Neural cell (in vitro differentiated cells): ENCODE measurements around the gene CES1. TPM values are rescaled to one million over a fixed set of nuclear protein-coding genes. Genes with fewer than 3 reads are reported as not detected.
"Not testable (repeated sequence)": the region's sequence is repeated elsewhere in the genome, so short reads cannot be mapped to it uniquely, and the experiment has no call there.

Experiments
- H2AFZ ChIP-seq: fragments of 200-600, 300-800 bp; sonication (generic), shearing (Covaris generic); 2 replicates; pipeline ENCODE4 v1.6.0; 2014; ENCODE audit warnings: low read depth, mild to moderate bottlenecking, antibody characterized with exemption, low read length, moderate library complexity
- H3F3A ChIP-seq: fragments of 200-600 bp; shearing (Covaris generic); 2 replicates; pipeline ENCODE4 v1.6.1; 2016; ENCODE audit warnings: mild to moderate bottlenecking, moderate library complexity, mixed read lengths, antibody characterized with exemption, low read length; ENCODE audit not compliant: insufficient read depth, poor library complexity, severe bottlenecking
- H3K27ac ChIP-seq: fragments of 200-600, 300-800 bp; sonication (generic), shearing (Covaris generic); 2 replicates; pipeline ENCODE4 v1.5.1; 2014; ENCODE audit warnings: mild to moderate bottlenecking, low read length, moderate library complexity
- H3K27me3 ChIP-seq: fragments of 300-800, 200-600 bp; sonication (generic), shearing (Covaris generic); 2 replicates; pipeline ENCODE4 v1.6.0; 2014; ENCODE audit warnings: mild to moderate bottlenecking, low read depth, low read length, moderate library complexity; ENCODE audit not compliant: insufficient read depth
- H3K36me3 ChIP-seq: fragments of 300-800, 200-600 bp; sonication (generic), shearing (Covaris generic); 2 replicates; pipeline ENCODE4 v1.5.1; 2014; ENCODE audit warnings: mild to moderate bottlenecking, antibody characterized with exemption, low read length, moderate library complexity; ENCODE audit not compliant: insufficient read depth
- H3K4me2 ChIP-seq: fragments of 300-800, 200-600 bp; sonication (generic), shearing (Covaris generic); 2 replicates; pipeline ENCODE4 v1.6.0; 2014; ENCODE audit warnings: mild to moderate bottlenecking, low read length
- H3K4me3 ChIP-seq: fragments of 300-800, 200-600 bp; sonication (generic), shearing (Covaris generic); 2 replicates; pipeline ENCODE4 v1.5.1; 2014; ENCODE audit warnings: mild to moderate bottlenecking, low read length, moderate library complexity
- H3K79me2 ChIP-seq: fragments of 200-600 bp; shearing (Covaris generic); replicated peaks from 2 replicates; pipeline ENCODE4 v1.6.0; 2014; ENCODE audit warnings: mild to moderate bottlenecking, low read length, moderate library complexity; ENCODE audit not compliant: insufficient read depth
- H3K9ac ChIP-seq: fragments of 300-800, 200-600 bp; sonication (generic), shearing (Covaris generic); 2 replicates; pipeline ENCODE4 v1.6.1; 2016; ENCODE audit warnings: mild to moderate bottlenecking, low read length, mixed read lengths
- H3K9me2 ChIP-seq: fragments of 200-600 bp; shearing (Covaris generic); 2 replicates; pipeline ENCODE4 v1.6.1; 2016; ENCODE audit warnings: mild to moderate bottlenecking, low read length, mixed read lengths; ENCODE audit not compliant: insufficient read depth
- H3K9me3 ChIP-seq: fragments of 200-600, 300-800 bp; sonication (generic), shearing (Covaris generic); 2 replicates; pipeline ENCODE4 v1.6.1; 2016; ENCODE audit warnings: mild to moderate bottlenecking, mixed run types, low read length, moderate library complexity, mixed read lengths
- H4K20me1 ChIP-seq: fragments of 200-600 bp; shearing (Covaris generic); 2 replicates; pipeline ENCODE4 v1.6.1; 2016; ENCODE audit warnings: mild to moderate bottlenecking, mixed run types; ENCODE audit not compliant: insufficient read depth
- polyA plus RNA-seq: library from polyadenylated mRNA; depleted of rRNA; stranded (reverse); fragments of >200 nt; gene quantifications from 2 replicates; pipeline ENCODE4 v1.2.3, GENCODE V29; 2014

Gene CES1
- polyA plus RNA-seq, 1 donor from 2014 or later, result not detected

DNA sequence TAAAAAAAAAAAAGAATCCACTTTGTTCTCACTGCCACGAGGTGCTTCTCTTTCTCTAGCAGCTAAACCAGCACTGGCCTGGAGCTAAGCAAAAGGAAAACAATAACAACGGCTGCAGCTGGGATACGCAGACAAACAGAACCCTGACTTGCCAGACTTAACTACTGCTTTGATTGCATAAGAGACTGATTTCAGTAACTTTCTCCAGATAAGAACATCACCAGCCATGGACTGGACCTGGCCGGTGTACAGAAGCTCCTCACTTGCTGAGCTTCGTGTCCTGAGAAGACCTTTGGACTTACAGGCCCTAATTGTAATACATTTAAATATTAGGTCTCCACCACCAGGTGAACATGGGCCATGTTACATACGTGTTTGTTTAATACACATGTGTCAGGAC is 27.8 kb downstream of the CES1 start:
- H3K27me3 ChIP-seq, result not testable (repeated sequence)

DNA sequence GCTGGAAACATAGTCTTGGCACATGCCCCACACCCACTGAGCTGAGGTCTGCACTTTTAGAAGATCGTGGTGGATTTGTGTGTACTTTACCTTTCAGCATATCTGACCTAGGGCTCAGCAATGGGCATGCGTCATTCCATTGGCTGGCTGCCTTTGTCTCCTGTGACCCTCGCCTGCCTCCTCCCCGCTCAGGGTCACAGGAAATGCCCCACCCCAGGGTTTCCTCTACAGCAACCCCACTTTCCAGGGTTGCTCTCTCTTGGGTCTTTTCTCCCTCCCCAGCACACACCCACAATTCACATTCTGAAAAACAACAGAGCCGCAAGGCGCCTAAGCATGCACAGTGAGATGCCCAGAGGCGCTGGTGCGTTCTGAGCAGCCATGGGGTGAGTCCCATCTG is 29.2 kb downstream of the CES1 start:
- not testable (repeated sequence) for H3K4me2 ChIP-seq, H3F3A ChIP-seq, H3K36me3 ChIP-seq, H2AFZ ChIP-seq, H3K9me3 ChIP-seq, H3K27me3 ChIP-seq, H3K4me3 ChIP-seq, H3K27ac ChIP-seq, H3K9me2 ChIP-seq, H3K9ac ChIP-seq, H3K79me2 ChIP-seq, H4K20me1 ChIP-seq

More for the DNA sequence above, 27.8 kb downstream of the CES1 start:
- H4K20me1 ChIP-seq, H3K9ac ChIP-seq, H3F3A ChIP-seq, H3K4me3 ChIP-seq, H3K79me2 ChIP-seq, H3K9me2 ChIP-seq, H3K4me2 ChIP-seq, H3K36me3 ChIP-seq, H3K9me3 ChIP-seq, H2AFZ ChIP-seq, H3K27ac ChIP-seq: not testable (repeated sequence)

GRCh38 chr16:55792934-55793374 is 39.9 kb downstream of the CES1 start:
- H3K9me2 ChIP-seq, H3K36me3 ChIP-seq, H2AFZ ChIP-seq, H3K9ac ChIP-seq, H3K27ac ChIP-seq, H3K79me2 ChIP-seq, H3F3A ChIP-seq, H4K20me1 ChIP-seq, H3K9me3 ChIP-seq, H3K4me3 ChIP-seq, H3K4me2 ChIP-seq, H3K27me3 ChIP-seq: not testable (repeated sequence)

DNA sequence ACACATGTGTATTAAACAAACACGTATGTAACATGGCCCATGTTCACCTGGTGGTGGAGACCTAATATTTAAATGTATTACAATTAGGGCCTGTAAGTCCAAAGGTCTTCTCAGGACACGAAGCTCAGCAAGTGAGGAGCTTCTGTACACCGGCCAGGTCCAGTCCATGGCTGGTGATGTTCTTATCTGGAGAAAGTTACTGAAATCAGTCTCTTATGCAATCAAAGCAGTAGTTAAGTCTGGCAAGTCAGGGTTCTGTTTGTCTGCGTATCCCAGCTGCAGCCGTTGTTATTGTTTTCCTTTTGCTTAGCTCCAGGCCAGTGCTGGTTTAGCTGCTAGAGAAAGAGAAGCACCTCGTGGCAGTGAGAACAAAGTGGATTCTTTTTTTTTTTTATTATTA is 41.4 kb downstream of the CES1 start:
- H4K20me1 ChIP-seq, H3K9ac ChIP-seq, H3K36me3 ChIP-seq, H2AFZ ChIP-seq, H3K9me3 ChIP-seq, H3K4me2 ChIP-seq, H3K79me2 ChIP-seq, H3K27me3 ChIP-seq, H3K9me2 ChIP-seq, H3F3A ChIP-seq, H3K4me3 ChIP-seq, H3K27ac ChIP-seq: not testable (repeated sequence)

GRCh38 chr16:55790240-55790639 is 42.7 kb downstream of the CES1 start:
- not testable (repeated sequence) for H3F3A ChIP-seq, H3K79me2 ChIP-seq, H3K27me3 ChIP-seq, H3K9ac ChIP-seq, H3K27ac ChIP-seq, H3K4me2 ChIP-seq, H2AFZ ChIP-seq, H3K4me3 ChIP-seq, H4K20me1 ChIP-seq, H3K9me3 ChIP-seq, H3K9me2 ChIP-seq, H3K36me3 ChIP-seq

DNA sequence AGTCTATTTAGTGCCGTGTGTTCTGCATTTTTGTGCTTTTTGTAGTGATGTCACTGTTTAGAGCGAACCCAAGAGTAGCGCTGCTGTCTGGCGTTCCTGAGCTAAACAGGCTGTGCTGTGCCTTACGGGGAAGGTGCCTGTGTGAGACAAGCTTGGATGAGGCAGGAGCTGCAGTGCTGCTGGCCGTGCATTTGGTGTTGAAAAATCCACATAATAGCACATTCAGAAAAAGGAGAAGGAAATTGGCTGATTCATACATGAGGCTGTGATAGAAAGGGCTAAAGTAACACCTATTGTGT is 50.2 kb downstream of the CES1 start:
- not testable (repeated sequence) for H3K9me3 ChIP-seq, H3K27me3 ChIP-seq, H3K36me3 ChIP-seq, H3K9ac ChIP-seq, H3K9me2 ChIP-seq, H4K20me1 ChIP-seq, H2AFZ ChIP-seq, H3K4me2 ChIP-seq, H3K27ac ChIP-seq, H3K4me3 ChIP-seq, H3K79me2 ChIP-seq, H3F3A ChIP-seq

- H3K9ac ChIP-seq, H3K27ac ChIP-seq, H3K36me3 ChIP-seq, H3K79me2 ChIP-seq, H3K9me3 ChIP-seq, H4K20me1 ChIP-seq, H3K4me2 ChIP-seq, H3K9me2 ChIP-seq, H3K4me3 ChIP-seq, H3F3A ChIP-seq, H2AFZ ChIP-seq, H3K27me3 ChIP-seq: not testable (repeated sequence)
These were observed 50.7 kb downstream of the CES1 start for GRCh38 chr16:55782091-55782792.

GRCh38 chr16:55781456-55781855 is 51.4 kb downstream of the CES1 start:
- H3K27me3 ChIP-seq, H3K9me2 ChIP-seq, H3K9ac ChIP-seq, H3K4me2 ChIP-seq, H3K27ac ChIP-seq, H3K9me3 ChIP-seq, H3K79me2 ChIP-seq, H4K20me1 ChIP-seq, H2AFZ ChIP-seq, H3K4me3 ChIP-seq, H3F3A ChIP-seq, H3K36me3 ChIP-seq: not testable (repeated sequence)
